GM21717 (cell line): ENCODE results near the gene PDXK.

Experiments used
- ATAC-seq: cut with Tn5 transposase; IDR thresholded peaks from one replicate; pipeline ENCODE4 v1.9.1; 2021; ENCODE audit warnings: mild to moderate bottlenecking, moderate library complexity; ENCODE audit not compliant: unreplicated experiment

The PDXK gene

DNA sequence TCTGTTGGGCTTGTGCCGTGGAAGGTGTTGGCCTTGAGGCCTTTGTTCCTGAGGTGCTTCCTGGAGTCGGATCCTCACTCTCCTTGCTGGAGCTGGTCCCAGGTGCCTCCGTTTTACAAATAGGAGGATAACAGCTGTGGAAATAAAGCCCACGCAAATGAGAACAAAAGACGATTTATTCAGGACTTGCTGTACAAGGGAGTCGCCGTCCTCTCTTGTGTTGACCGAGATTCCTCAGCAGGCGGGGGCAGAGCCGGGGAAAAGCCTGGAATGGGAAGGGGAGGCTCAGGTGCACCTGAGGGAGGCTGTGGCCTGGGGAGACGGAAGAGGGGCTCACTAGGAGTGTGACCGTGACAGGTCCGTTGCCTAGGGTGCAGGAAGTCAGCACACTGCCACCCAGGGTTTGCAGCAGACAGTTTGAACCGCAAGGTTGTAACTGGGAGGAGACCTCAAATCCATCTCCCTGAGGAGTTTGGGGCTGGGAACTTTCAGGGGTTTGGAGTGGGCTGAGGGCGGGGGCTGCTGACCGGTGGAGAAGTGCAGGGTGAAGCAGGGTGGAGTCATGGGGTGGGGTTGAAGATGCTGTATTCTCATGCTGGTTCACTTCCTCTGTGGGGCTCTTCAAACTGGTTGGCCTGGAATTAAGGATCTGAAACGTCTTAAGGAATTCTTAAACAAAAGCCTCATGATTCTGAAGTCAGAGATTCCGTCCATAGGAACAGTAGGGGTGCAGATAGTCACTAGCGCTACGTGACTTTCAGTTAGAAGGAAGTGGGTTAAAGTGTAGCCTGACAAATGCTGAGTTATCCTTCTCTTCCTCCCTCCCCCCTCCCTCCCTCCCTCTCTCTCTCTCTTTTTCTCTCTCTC is 59.8 kb downstream of the PDXK start:
- no peak for ATAC-seq

DNA sequence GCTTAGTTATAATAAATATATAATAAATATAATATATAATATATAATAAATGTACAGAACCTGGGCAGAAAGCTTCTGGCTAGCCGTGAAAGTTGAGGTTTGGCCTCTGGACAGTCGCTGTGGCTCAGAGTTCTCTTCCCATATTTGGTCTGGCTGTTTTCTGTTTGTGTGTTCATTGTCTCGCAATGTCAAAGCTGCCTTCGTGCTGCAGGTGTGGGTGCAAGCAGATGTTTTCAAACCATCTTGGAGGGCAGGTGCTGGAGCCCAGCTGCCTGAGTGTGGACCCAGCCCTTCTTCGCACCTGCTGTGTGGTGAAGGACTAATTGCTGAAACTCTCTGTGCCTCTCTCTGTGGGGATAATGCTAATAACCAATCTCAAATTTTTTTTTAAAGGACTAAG is 60.7 kb downstream of the PDXK start:
- ATAC-seq, result no peak

DNA sequence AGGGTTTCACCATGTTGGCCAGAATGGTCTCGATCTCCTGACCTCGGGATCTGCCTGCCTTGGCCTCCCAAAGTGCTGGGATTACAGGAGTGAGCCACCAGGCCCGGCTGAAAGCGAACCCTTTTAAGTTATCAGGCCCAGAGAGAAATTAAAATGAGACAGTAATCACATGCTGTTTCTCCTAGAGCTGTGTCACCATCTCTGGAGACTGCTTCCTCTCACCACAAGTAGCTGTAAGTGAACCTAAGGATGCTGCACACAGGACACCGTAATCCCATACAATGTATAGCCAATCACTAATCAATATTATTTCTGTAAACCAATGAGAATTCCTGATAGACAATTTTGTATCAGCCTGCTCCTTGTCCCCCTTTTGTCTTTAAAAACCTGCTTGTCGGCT is 62.9 kb downstream of the PDXK start:
- ATAC-seq, result no peak

DNA sequence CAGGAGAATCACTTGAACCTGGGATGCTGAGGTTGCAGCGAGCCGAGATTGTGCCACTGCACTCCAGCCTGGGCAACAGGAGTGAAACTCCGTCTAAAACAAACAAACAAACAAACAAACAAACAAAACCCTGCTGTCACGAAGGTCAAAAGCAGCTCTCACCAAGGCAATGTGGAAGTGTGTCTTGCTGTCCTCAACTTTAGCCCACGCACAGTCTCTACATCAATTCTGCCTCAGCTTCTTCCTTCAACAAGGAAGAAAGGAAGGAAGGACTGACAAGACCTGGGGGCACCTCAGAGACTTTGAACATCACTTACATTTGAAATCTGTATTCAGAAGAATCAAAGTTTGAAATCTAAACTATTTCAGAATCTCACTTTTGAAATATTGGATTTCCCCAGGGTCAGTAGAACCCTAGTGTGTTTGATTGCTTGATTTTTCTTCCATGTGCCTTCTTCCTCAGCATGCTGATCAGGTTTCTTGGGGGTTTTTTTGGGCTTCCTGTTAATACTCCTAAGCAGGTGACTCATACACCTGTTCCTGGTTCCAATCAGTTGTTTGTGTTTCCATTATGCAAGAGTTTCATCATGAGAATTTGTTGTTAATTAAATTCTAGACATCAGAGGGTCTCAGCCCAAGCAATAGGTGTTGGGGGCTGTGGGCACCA is 63.6 kb downstream of the PDXK start:
- no peak for ATAC-seq

DNA sequence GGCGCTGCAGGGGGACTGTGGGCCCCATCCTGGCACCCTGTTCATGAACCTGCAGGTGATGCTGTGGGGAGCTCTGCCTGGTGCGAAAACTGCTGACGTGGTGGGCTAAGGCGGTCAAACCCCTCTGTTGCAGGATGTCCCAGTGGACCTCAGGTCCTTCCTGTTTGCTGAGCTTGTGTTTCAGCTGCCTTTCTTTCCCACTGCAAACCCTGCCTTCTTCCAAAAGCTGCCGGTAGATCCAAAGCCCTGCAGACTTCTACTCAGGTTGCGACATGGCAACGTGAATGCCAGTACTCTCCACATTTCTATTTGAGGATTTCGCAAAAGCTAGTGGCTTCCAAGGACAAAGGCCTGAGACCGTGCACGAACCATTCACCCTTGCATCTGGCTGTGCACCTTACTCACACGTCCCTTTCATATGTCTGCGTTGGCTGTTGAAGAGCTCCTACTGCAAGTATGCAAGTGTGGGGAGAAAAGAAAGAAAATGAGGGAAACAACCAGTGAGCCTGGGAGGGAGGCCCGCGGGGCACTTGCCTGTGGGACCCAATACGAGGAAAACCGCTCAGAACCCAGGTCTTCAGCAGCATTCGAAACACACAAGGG is 64.3 kb downstream of the PDXK start:
- no peak for ATAC-seq

DNA sequence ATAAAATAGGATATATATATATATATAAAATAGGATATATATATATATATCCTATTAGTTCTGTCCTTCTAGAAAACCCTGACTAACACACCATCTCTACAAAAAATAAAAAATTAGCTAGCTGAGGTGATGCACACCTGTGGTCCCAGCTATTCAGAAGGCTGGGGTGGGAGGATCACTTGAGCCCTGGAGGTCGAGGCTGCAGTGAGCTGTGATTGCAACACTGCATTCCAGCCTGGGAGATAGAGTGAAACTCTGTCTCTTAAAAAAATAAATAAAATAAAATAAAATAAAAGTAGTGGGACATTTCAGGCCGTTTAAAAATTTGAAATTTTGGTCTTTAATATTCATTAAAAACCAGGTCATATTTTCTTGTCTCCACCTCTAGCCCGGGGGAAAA is 66.2 kb downstream of the PDXK start:
- no peak for ATAC-seq

DNA sequence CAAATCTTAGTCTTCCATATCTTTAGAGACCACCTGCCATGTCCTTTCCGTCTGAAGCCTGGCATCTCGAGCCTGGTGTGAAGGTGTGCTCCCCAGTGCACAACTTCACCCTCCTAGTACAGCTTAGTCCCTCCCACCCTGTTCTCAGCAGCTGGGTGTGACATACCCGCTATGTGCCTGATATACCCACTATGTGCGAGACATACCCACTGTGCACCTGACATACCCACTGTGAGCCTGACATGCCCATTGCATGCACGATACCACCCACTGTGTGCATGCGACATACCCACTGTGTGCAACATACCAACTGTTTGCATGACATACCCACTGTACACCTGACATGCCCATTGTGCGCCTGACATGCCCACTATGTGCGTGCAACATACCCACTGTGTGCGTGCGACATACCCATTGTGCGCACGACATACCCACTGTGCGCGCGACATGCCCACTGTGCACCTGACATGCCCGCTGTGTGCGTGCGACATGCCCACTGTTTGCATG is 67.4 kb downstream of the PDXK start:
- ATAC-seq, result no peak

DNA sequence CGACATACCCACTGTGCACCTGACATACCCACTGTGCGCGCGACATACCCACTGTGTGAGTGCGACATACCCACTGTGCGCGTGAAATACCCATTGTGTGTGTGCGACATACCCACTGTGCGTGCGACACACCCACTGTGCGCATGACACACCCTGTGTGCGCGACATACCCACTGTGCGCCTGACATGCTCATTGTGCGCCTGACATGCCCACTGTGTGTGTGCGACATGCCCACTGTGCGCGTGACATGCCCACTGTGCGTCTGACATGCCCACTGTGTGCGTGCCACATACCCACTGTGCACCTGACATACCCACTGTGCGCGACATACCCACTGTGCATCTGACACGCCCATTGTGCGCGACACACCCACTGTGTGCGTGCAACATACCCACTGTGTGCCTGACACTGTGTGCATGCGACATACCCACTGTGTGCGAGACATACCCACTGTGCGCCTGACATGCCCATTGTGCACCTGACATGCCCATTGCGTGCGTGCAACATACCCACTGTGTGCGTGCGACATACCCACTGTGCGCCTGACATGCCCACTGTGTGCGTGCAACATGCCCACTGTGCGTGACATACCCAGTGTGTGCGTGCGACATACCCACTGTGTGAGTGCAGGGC is 68.0 kb downstream of the PDXK start:
- ATAC-seq, result no peak

DNA sequence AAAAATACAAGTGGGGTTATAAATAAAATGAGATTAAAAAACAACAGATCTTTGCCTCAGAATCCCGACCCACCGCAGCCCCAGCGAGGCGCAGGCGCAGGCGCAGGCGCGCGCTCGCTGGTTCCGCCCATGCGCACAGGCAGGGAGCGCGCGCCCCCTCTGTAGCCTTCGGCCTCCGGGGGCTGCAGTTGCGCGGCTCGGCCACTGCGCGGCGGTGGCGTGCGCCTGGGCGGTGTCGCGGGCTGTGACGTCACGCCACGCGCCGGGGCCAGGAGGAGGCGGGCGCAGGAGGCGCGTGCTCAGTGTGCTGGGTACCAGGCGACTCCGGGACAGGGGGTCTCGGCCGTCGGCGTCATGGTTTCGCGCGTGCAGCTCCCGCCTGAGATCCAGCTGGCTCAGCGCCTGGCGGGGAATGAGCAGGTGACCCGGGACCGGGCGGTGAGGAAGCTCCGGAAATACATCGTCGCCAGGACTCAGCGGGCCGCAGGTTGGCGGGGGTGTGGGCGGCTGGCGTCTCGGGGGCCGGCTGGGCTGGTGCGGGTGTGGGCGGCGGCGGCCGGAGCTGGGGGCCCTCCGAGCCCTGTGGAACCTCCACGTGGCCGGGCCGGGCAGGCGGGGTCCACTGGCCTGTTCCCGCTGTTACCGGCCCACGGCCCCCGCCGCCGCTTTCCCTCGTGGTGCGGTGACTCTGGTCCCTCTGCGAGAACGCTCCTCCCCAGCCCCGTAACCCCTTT is 70.5 kb downstream of the PDXK start, which contains the start of gene RRP1:
Gene RRP1, plus strand, starts transcription at position 302 of the 734 bp plus-strand sequence. Its CDS starts 53 bp downstream, at position 355.
- peak; percentile 56 for ATAC-seq

DNA sequence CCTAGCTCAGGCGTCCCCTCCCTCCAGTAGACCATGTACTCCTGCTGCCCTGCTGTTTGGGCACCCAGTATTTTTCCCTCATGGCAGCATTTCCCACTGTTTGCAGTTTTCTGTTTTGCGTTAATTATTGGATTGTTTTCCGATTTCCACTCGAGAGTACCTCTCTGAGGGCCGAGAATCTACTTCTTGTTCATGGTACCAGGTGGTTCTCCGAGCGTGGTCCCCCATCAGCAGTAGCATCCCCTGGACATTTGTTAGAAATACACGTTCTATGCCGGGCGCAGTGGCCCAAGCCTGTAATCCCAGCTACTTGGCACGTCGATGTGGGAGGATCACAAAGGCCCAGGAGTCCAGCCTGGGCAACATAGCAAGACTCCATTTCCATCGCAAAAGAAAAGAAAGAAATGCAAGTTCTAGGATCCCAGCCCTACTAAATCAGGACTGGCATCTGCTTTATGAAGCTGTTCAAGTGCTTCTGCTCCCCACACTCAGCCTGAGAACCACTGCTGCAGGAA is 71.1 kb downstream of the PDXK start:
- ATAC-seq, result no peak

DNA sequence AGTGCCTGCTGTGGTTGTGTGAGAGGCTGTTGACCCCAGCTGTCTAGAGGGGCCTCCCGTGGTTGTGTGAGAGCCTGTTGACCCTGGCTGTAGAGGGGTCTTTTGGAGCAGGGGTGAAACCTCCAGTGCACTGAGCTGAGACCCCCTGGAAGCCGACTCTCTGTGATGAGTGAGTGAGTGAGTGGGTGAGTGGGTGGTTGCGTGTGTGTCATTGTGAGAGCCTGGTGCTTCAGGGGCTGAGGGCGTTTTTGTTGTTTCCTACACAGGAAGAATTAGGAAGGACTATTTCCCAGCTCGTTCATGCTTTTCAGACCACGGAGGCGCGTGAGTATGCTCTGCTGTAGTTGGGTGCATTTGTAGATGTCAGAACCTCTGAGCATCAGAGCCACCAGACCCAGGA is 73.5 kb downstream of the PDXK start:
- ATAC-seq, result no peak

DNA sequence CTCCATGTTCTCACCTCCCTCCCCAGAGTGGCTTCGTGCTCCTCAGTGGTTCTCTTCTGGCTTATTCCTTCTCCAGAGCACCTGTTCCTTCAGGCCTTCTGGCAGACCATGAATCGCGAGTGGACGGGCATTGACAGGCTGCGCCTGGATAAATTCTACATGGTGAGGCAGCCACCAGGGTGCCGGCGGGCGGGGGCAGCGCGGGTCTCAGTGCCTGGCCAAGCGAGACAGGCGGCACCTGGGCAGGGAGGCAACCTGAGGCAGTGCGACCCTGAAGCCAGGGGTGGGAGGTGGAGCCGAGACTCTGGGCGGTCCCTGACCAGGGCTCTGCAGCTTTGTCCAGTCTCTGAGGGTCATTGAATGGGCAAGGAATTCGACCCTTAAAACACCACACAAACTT is 74.3 kb downstream of the PDXK start:
- no peak for ATAC-seq

DNA sequence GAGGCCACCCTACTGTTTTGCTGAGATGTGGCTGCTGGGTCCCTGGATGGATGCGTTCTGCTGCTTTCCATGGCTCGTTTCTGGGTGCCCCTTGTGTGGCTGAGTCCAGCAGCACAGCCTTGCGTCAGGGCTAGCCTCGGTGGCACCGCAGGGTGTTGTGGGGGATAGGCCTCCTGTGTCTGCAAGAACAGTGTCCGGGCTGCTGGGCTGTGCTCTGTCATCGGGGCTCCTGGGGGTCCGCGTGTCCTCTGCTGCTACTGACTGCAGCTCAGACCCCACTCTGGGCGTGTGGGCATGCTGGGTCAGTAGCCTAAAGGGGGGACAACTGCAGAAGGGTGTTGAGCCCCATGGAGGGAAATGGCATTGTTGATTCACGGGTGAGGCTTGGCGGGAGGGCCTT is 75.4 kb downstream of the PDXK start:
- ATAC-seq, result no peak

DNA sequence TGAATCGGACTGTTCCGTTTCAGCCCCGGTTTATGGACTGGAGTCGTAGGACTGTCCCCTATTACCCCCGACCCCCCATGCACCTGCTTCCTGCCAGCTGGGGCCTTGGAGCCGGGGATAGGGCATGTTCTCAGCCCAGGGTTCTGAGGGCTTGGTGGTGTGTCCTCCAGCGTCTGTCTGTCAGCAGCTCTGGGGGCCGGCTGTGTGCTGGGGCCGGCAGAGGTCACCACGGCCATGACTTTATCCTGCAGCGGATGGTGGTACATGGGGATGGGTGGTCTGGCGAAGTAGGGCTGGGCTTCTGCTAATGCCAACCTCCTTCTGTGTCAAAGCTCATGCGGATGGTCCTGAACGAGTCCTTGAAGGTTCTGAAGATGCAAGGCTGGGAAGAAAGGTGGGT is 75.9 kb downstream of the PDXK start:
- ATAC-seq, result no peak

DNA sequence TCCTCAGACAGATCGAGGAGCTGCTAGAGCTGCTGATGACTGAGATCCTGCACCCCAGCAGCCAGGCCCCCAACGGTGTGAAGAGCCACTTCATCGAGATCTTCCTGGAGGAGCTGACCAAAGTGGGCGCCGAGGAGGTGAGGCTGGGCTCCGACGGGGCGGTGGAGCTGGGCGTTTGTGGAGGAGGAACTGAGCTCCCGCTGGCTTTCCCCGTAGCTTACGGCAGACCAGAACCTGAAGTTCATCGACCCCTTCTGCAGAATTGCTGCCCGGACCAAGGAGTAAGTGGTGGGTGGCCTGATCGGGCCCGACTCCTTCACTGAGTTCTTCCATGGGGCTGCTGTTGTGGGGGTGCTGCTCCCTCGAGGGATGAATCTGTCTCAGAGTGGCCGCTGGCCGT is 78.5 kb downstream of the PDXK start:
- ATAC-seq, result no peak

DNA sequence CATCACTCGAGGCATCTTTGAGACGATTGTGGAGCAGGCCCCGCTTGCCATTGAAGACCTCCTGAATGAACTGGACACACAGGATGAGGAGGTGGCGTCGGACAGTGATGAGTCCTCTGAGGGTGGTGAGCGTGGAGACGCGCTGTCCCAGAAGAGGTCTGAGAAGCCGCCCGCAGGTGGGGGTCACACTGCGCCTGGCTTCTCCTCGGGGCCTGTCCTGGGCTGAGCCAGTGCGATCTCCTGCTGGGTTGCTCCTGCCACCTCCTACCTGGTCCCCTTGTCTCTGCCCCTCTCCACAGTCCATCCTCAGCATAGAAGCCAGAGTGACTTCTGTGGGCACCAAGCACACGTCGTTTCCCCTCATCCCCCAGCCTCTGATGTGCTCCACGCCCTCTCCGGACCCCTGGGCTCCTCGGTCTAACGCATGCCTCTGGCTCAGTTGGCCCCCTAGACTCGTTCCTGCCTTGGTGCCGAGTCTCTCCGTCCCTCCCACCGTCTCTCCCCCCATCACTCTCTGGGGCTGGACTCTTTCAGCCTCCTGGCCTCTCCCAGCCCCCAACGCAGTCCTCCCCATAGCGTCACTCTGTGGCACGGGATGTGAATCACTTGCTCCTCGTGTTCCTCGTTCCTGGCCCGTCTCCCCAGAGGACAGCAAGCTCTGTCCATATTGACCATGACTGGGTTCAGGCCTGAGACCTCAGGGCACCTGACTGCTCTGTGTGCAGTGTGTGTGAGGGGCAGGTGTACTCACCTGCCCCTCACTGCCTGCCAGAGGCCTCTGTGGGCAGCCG is 79.2 kb downstream of the PDXK start:
- ATAC-seq, result no peak

DNA sequence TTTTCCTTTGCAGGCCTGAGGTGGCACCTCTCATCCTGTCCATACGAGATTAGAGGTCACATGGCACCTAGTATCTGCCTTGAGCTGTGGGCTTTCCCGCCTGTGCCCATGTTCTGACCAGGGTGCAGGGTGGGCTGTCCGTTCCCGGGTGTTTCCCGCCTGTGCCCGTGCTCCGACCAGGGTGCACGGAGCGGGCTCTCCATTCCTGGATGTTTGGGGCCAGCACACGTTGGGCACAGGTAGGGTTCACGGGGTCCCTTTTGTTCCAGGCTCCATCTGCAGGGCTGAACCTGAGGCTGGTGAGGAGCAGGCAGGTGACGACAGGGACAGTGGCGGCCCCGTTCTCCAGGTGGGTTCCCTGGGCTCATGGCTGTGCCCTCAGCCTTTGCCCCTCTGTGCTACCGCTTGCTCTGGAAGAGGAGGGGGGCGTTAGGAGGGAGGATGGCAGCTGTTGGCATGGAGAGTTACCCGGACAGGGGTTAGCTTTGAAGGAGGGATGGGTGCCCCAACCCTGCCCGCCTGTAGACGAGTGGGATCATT is 80.4 kb downstream of the PDXK start:
- no peak for ATAC-seq

DNA sequence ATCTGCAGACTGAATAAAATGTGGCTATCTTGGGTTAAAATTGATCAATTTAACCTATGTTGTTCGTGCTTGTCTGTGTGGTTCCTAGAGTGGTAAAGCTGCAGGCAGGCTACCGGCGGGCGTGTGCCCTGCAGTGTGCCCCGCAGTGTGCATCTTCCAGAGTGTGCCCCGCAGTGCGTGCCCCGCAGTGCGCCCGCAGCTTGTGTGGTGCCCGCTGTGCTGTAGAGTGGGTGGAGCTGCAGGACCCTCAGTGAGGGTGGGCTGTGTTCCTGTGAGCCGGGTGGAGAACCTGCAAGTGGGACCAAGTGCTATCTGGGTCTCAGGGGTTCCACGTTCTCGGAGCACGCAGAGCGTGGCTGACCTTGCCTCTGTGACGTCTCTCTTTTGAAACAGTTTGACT is 81.2 kb downstream of the PDXK start:
- ATAC-seq, result no peak

DNA sequence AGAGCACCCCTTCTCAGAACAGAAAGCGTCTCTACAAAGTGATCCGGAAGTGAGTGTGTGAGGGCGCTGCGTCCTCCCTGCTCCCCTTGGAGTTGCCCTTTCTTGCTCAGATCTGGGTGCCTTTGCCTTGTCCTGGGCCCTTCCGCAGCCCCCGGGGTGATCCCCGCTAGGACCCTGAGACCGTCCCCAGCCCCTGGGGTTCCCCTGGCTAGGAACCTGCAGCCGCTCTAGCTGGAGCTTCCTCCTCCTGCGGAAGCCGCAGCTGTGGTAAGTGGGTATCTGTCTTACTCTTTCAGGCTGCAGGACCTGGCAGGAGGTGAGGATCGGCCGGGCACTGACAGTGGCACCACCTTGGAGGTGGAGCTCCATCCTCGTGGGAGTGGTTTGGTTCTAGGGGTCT is 81.6 kb downstream of the PDXK start:
- no peak for ATAC-seq
